Activated B cell treated with CpG ODN at 0.5 μM for 24 hours (primary cell): ENCODE measurements around the gene MRI1. TPM values are rescaled to one million over a fixed set of nuclear protein-coding genes. Genes with fewer than 3 reads are reported as not detected.
A peak's percentile ranks its signal among the peaks of the same experiment; 100 is the strongest.

Experiments
- ATAC-seq: fragments of 200-7000 bp; cut with Tn5 transposase; one replicate; pipeline ENCODE4 v1.10.0; 2021; ENCODE audit warnings: low read depth, mild to moderate bottlenecking, moderate library complexity
- CTCF ChIA-PET: fragments of 350-600 bp; sonication (Branson Sonifier 250); formaldehyde crosslinking; loops from one replicate; lab custom pipeline; 2021; ENCODE audit warnings: antibody characterized with exemption; lab: Charles Lee
- POLR2A ChIA-PET: fragments of 350-600 bp; sonication (Branson Sonifier 250); formaldehyde crosslinking; loops from one replicate; lab custom pipeline; 2021; ENCODE audit warnings: antibody characterized with exemption; lab: Charles Lee
- DNase-seq: peaks from one replicate; pipeline ENCODE4 v3.0.0; 2022
- H3K27ac Mint-ChIP-seq: one replicate; pipeline ENCODE4 v1.8.0; 2020; ENCODE audit warnings: mixed read lengths
- H3K27me3 Mint-ChIP-seq: one replicate; pipeline ENCODE4 v1.8.0; 2021; ENCODE audit warnings: mixed read lengths
- H3K36me3 Mint-ChIP-seq: one replicate; pipeline ENCODE4 v1.8.0; 2021; ENCODE audit warnings: low read depth, mixed read lengths
- H3K4me1 Mint-ChIP-seq: one replicate; pipeline ENCODE4 v1.8.0; 2021; ENCODE audit warnings: mixed read lengths
- H3K4me3 Mint-ChIP-seq: one replicate; pipeline ENCODE4 v1.8.0; 2020; ENCODE audit warnings: mild to moderate bottlenecking, mixed read lengths
- H3K9me3 Mint-ChIP-seq: one replicate; pipeline ENCODE4 v1.8.0; 2020; ENCODE audit warnings: mixed read lengths
- intact Hi-C: fragments of 100-400 bp; cut with micrococcal nuclease; formaldehyde crosslinking; loops from one replicate; pipeline ENCODE4 v1.15.1; 2024
- total RNA-seq: library from RNA; stranded (reverse); gene quantifications from 2 replicates; pipeline ENCODE4 v1.2.3, GENCODE V29; 2022
- TF ChIP-seq, protein P1 (sequence below): fragments of 200-600 bp; IDR thresholded peaks from one replicate; pipeline ENCODE4 v1.8.0; 2022; ENCODE audit warnings: antibody characterized with exemption, mild to moderate bottlenecking

Gene MRI1
- total RNA-seq, result 32.5 and 37.5 TPM in 2 replicates

GRCh38 chr19:13764101-13764807, at the start of gene MRI1:
Gene MRI1, plus strand, starts transcription at chr19:13764522. Its CDS starts 67 bp downstream, at chr19:13764589.
- Mint-ChIP-seq H3K36me3 (peaks cover 29% of the 10 kb centered on the region), H3K4me3 (peak within 1 kb of the TSS; percentile 86), H3K27ac (peak within 1 kb of the TSS; percentile 70), H3K9me3 (no peaks in the 10 kb centered on the region), H3K27me3 (no peaks in the 10 kb centered on the region), H3K4me1 (peaks cover 16% of the 10 kb centered on the region)
- CTCF ChIA-PET, result interaction anchor here (0.7 to 1.1 kb wide), 4 partner anchors 34 to 307 kb away, joined by 3 to 4 read pairs (median 4); no protein-coding TSS in a partner anchor
- DNase-seq, result peak; percentile 70
- peak; percentile 84 for ATAC-seq
- TF ChIP-seq, protein P1, sequence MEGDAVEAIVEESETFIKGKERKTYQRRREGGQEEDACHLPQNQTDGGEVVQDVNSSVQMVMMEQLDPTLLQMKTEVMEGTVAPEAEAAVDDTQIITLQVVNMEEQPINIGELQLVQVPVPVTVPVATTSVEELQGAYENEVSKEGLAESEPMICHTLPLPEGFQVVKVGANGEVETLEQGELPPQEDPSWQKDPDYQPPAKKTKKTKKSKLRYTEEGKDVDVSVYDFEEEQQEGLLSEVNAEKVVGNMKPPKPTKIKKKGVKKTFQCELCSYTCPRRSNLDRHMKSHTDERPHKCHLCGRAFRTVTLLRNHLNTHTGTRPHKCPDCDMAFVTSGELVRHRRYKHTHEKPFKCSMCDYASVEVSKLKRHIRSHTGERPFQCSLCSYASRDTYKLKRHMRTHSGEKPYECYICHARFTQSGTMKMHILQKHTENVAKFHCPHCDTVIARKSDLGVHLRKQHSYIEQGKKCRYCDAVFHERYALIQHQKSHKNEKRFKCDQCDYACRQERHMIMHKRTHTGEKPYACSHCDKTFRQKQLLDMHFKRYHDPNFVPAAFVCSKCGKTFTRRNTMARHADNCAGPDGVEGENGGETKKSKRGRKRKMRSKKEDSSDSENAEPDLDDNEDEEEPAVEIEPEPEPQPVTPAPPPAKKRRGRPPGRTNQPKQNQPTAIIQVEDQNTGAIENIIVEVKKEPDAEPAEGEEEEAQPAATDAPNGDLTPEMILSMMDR, result no peak
- POLR2A ChIA-PET, result interaction anchor here (0.9 to 3.2 kb wide), 8 partner anchors 10 to 142 kb away, joined by 3 to 19 read pairs (median 4); partner anchors contain the start of genes C19orf53, CC2D1A and ZSWIM4
- intact Hi-C loops, result loop anchor here (1.0 kb wide), 2 partner anchors 10 to 31 kb away; partner anchors contain the start of genes C19orf53 and ZSWIM4

GRCh38 chr19:13717194-13717643, 47.1 kb upstream of the MRI1 start:
- CTCF ChIA-PET, result no interaction called here

GRCh38 chr19:13718733-13719132, 45.6 kb upstream of the MRI1 start:
- no peak overlapping the region for H3K4me3 Mint-ChIP-seq
- CTCF ChIA-PET, result no interaction called here

More at GRCh38 chr19:13717194-13717643, 47.1 kb upstream of the MRI1 start:
- POLR2A ChIA-PET, result no interaction called here
- no peak for DNase-seq
- no peak overlapping the region for H3K27ac Mint-ChIP-seq
- intact Hi-C loops, result no loop called here
- H3K27me3 Mint-ChIP-seq, result peaks cover 8% of the 10 kb centered on the region
- no peaks in the 10 kb centered on the region for H3K9me3 Mint-ChIP-seq
- H3K4me3 Mint-ChIP-seq, result no peak overlapping the region
- H3K4me1 Mint-ChIP-seq, result no peaks in the 10 kb centered on the region
- no peaks in the 10 kb centered on the region for H3K36me3 Mint-ChIP-seq
- ATAC-seq, result no peak
- TF ChIP-seq, protein P1, result no peak

GRCh38 chr19:13722146-13722545, 42.2 kb upstream of the MRI1 start:
- Mint-ChIP-seq H3K36me3 (no peaks in the 10 kb centered on the region), H3K9me3 (no peaks in the 10 kb centered on the region), H3K27me3 (peaks cover 2% of the 10 kb centered on the region), H3K27ac (no peak overlapping the region), H3K4me1 (no peaks in the 10 kb centered on the region), H3K4me3 (no peak overlapping the region)
- TF ChIP-seq, protein P1, result no peak
- intact Hi-C loops, result no loop called here
- ChIA-PET CTCF (interaction anchor here (1.3 to 2.7 kb wide), 3 partner anchors 72 to 140 kb away, joined by 3 to 10 read pairs (median 8); no protein-coding TSS in a partner anchor), POLR2A (interaction anchor here (0.7 kb wide), 1 partner anchor 283 kb away, joined by 4 read pairs; no protein-coding TSS in a partner anchor)
- no peak for ATAC-seq
- DNase-seq, result no peak

More at GRCh38 chr19:13718733-13719132, 45.6 kb upstream of the MRI1 start:
- Mint-ChIP-seq H3K4me1 (no peaks in the 10 kb centered on the region), H3K36me3 (no peaks in the 10 kb centered on the region), H3K27me3 (peaks cover 6% of the 10 kb centered on the region), H3K9me3 (no peaks in the 10 kb centered on the region), H3K27ac (no peak overlapping the region)
- TF ChIP-seq, protein P1, result no peak
- POLR2A ChIA-PET, result no interaction called here
- DNase-seq, result no peak
- no peak for ATAC-seq
- intact Hi-C loops, result no loop called here

DNA sequence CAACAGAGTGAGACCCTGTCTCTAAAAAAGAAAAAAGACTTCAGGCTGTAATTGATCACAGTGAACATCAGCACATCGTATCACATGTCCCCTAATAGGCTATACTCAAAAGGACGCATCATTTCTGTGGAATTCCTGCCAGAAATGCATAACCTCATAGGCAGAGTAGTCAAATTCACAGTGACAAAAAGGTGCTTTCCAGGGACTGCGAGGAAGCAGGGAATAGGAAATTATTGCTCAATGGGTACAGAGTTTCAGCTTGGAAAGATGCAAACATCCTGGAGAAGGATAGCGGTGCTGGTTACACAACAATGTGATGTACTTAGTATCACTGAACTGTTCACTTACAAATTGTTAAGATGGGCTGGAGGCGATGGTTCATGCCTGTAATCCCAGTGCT, 41.1 kb upstream of the MRI1 start:
- no peak for ATAC-seq
- no peaks in the 10 kb centered on the region for H3K36me3 Mint-ChIP-seq
- ChIA-PET CTCF (interaction anchor here (1.3 to 2.7 kb wide), 2 partner anchors 71 to 125 kb away, joined by 3 to 10 read pairs; no protein-coding TSS in a partner anchor), POLR2A (no interaction called here)
- no peaks in the 10 kb centered on the region for H3K9me3 Mint-ChIP-seq
- H3K4me3 Mint-ChIP-seq, result no peak overlapping the region
- TF ChIP-seq, protein P1, result no peak
- H3K27me3 Mint-ChIP-seq, result no peaks in the 10 kb centered on the region
- H3K27ac Mint-ChIP-seq, result no peak overlapping the region
- no peak for DNase-seq
- intact Hi-C loops, result no loop called here
- H3K4me1 Mint-ChIP-seq, result no peaks in the 10 kb centered on the region
